ENCODE measurements around the gene TMEM53.

The TMEM53 gene

DNA sequence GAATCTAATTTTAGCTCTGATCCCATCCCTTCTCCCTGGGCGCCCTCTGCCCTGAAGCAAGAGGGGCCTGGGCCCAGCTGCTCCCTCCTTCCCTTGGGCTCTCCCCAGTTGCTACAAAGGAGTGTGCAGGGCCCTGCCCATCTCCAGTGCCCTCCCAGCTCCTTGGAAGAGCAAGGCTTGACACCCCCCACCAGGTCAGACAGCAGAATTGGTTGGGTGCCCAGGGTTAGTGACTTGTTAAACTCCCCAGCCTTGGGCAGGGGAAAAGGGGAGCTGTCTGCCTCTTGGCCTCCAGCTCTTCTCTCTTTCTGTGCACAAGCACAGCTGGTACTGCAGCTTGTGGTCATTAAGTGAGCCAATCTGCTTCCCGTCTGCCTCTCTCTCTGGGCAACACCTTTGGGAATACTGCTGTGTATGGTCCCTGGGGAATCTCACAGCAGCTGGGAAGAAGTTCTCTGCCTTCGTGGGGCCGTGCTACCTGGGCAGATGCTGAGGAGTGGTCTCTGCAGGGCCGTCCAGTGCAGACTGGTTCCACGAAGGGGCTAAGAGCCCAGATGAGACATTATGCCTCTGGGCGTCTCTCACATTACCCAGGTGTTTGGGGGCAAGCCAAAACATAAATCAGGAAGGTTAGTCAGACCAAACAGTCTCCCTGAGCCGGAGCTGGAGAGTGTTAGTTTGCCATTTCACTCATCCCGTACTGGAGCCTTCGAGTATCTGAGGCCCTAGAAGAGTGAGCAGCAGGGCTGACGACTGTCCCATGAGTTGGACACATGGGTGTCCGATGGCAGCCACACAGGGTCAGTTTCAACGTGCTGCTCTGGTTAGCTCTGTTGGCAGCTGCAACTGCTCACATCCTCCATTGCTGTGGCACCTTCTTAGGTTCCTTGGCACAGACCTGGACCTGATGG is 37.3 kb downstream of the TMEM53 start:
- in situ Hi-C loops (cut with MboI; ENCODE audit: low sequenced_read_pairs, unreplicated experiment) = no loop called here
- TF ChIP-seq, protein P1, sequence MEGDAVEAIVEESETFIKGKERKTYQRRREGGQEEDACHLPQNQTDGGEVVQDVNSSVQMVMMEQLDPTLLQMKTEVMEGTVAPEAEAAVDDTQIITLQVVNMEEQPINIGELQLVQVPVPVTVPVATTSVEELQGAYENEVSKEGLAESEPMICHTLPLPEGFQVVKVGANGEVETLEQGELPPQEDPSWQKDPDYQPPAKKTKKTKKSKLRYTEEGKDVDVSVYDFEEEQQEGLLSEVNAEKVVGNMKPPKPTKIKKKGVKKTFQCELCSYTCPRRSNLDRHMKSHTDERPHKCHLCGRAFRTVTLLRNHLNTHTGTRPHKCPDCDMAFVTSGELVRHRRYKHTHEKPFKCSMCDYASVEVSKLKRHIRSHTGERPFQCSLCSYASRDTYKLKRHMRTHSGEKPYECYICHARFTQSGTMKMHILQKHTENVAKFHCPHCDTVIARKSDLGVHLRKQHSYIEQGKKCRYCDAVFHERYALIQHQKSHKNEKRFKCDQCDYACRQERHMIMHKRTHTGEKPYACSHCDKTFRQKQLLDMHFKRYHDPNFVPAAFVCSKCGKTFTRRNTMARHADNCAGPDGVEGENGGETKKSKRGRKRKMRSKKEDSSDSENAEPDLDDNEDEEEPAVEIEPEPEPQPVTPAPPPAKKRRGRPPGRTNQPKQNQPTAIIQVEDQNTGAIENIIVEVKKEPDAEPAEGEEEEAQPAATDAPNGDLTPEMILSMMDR (IDR thresholded peaks at IDR 0.05; ENCODE audit: borderline replicate concordance, control extremely low read depth, extremely low read depth, insufficient read depth, missing control alignments) = no peak
- no peak for DNase-seq (ENCODE audit: low spot score)

DNA sequence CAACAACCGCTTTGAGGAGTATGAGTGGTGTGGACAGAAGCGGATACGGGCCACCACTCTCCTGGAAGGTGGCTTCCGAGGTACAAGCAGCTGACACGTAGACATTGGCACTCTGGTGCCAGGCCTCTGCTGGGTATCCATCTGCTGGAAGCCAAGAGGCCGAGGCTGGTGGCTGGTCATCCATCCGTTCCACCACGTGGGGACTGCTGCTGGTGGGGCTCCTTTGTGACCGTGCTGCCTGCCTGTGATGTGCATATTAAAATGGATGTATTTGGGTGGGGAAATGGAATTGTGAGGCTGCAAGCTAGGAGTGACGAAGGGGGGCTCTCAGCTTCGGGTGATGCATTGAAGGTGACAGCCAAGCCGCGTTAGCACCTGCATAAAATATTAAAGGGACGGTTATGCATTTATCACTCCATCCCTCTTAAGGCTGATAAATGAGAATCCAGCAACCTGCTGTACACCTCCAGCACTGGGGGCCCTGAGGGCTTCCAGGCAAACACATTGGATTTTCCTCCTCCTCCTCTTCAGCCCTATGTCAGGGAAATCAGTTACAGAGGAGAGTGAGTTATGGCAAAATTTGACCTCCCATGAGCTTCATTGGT is 38.1 kb downstream of the TMEM53 start:
- TF ChIP-seq, protein P1 (IDR thresholded peaks at IDR 0.05; ENCODE audit: borderline replicate concordance, control extremely low read depth, extremely low read depth, insufficient read depth, missing control alignments) = no peak
- DNase-seq (ENCODE audit: low spot score) = no peak
- in situ Hi-C loops (cut with MboI; ENCODE audit: low sequenced_read_pairs, unreplicated experiment) = no loop called here

DNA sequence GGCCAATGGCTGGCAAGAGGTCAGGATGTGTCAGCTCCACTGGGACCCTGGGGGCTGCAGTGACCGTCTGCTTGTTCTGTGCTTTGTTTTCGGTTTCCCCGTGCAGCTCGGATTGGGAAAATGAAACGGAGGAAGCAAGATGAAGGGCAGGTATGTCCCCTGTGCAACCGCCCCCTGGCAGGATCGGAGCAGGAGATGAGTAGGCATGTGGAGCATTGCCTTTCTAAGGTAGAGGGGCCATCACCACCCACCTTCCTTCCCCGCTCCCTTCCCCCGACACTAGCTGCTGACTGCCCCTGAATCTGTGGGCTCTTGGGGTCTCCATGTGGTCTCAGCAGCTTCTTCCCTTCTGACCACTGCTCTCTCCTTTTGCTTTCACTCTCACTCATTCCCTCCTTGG is 38.8 kb downstream of the TMEM53 start:
- TF ChIP-seq, protein P1 (IDR thresholded peaks at IDR 0.05; ENCODE audit: borderline replicate concordance, control extremely low read depth, extremely low read depth, insufficient read depth, missing control alignments) = no peak
- in situ Hi-C loops (cut with MboI; ENCODE audit: low sequenced_read_pairs, unreplicated experiment) = no loop called here
- DNase-seq (ENCODE audit: low spot score) = no peak

DNA sequence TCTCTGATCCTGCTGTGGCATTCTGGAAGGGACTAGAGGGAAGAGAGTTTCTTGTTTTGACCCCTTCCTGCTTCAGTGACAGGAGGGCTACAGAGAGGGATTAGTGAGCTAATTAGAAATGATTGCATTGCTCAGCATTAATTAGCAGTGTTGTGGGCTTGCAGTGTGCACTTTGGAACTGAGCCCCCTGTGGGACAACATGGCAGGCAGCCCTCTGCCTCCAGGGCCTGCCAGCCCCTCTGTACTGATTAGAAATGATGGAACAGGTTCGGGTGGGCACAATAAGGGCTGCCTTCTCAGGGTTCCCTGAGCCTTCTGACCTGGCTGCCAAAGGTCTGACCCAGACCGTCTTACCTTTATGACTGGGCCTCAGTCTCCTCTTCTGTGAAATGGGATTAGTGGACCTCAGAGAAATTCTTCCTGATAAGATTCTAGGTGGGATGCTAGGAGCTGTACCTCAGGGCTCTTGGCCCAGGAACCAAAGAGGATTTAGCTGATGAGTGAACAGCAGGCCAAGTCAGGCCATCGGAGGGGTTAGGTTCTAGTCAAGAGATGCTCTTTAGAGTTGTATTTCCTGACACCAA is 39.6 kb downstream of the TMEM53 start:
- in situ Hi-C loops (cut with MboI; ENCODE audit: low sequenced_read_pairs, unreplicated experiment) = no loop called here
- TF ChIP-seq, protein P1 (IDR thresholded peaks at IDR 0.05; ENCODE audit: borderline replicate concordance, control extremely low read depth, extremely low read depth, insufficient read depth, missing control alignments) = no peak
- DNase-seq (ENCODE audit: low spot score) = no peak

DNA sequence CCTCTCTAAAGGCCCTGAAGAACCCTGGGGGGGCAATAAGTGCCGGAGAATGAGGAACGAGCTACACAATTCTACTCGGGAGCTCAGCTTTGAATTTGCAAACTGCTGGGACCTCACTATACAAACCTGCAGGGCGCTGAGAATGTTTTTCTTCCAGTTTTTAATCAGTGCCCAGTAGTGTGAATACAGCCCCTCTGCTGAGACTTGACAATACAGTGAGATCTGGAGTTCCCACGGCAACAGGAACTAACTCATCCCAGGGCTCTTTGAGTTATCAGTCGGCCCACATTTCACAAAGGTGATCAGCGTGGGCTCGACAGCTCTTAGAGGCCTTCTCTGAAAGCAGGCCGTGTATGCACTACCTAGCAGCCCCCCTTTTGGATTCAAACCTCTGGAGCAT is 41.7 kb downstream of the TMEM53 start:
- TF ChIP-seq, protein P1 (IDR thresholded peaks at IDR 0.05; ENCODE audit: borderline replicate concordance, control extremely low read depth, extremely low read depth, insufficient read depth, missing control alignments) = no peak
- no peak for DNase-seq (ENCODE audit: low spot score)
- in situ Hi-C loops (cut with MboI; ENCODE audit: low sequenced_read_pairs, unreplicated experiment) = no loop called here

DNA sequence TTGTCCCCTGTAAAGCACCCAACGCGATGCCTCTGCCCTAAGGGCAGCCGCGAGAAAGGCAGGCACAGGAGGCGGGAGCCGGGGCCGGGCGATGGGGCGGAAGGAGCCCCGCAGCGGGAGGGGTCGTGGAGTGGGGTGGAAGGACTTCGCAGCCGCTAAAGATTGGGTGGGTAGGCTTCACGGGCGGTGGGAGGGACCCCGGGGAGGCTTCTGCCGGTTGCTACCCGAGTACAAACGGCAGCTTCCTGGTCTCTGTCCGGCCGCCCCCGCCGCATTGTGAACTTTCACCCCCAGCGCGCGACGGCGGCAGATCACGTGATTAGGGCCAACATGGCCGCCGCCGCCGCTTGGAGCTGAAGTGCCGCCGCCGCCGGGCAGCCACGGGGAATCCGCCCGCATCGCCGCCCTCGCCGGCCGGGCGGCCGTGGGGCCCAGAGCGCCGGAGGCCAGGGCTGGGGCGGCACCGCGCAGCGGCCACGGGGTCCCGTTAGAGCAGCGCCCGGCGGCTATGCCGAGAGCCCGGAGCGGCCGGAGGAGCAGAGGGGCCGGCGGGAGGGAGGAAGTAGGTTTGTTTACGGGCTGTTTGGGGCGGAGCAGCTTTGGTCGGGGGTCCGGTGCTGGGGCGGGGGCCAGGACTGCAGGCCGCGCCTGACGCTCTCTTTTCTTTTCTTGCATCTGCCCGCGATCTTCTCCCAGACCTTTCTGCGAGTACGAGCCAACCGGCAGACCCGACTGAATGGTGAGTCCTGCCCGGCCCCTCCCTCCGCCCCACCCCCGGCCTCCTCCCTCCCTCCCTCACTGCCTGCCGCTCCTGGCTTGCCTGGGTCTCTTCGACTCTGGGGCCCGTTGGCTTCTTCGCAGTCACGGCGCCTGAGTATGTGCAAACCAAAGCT is 42.4 kb downstream of the TMEM53 start:
- TF ChIP-seq, protein P1 (IDR thresholded peaks at IDR 0.05; ENCODE audit: borderline replicate concordance, control extremely low read depth, extremely low read depth, insufficient read depth, missing control alignments) = no peak
- DNase-seq (ENCODE audit: low spot score) = peak; percentile 96
- in situ Hi-C loops (cut with MboI; ENCODE audit: low sequenced_read_pairs, unreplicated experiment) = no loop called here
